H9 (cell line): ENCODE results near the gene GSG1L. TPM values are rescaled to one million over a fixed set of nuclear protein-coding genes. Genes with fewer than 3 reads are reported as not detected.

Experiments
- DNase-seq: peaks from one replicate; pipeline ENCODE4 v3.0.0-alpha.2; 2017
- H2AFZ ChIP-seq: one replicate; pipeline ENCODE4 v1.6.1; 2013; ENCODE audit warnings: mild to moderate bottlenecking, low read length, control low read depth, moderate library complexity
- H2AK5ac ChIP-seq: 2 replicates; pipeline ENCODE4 v1.6.1; 2013; ENCODE audit warnings: low read length, control low read depth, mixed read lengths; ENCODE audit not compliant: insufficient read length
- H2BK120ac ChIP-seq: one replicate; pipeline ENCODE4 v1.6.1; 2013; ENCODE audit warnings: low read depth, mild to moderate bottlenecking, low read length, control low read depth, inconsistent platforms; ENCODE audit not compliant: poor library complexity, severe bottlenecking
- H2BK12ac ChIP-seq: 2 replicates; pipeline ENCODE4 v1.6.1; 2013; ENCODE audit warnings: low read length, control low read depth, mixed read lengths, low read depth; ENCODE audit not compliant: insufficient read length
- H2BK15ac ChIP-seq: 2 replicates; pipeline ENCODE4 v1.6.1; 2013; ENCODE audit warnings: low read depth, low read length, control low read depth
- H2BK20ac ChIP-seq: one replicate; pipeline ENCODE4 v1.6.1; 2013; ENCODE audit warnings: low read depth, mild to moderate bottlenecking, low read length, control low read depth, inconsistent platforms; ENCODE audit not compliant: poor library complexity, severe bottlenecking
- H2BK5ac ChIP-seq: 2 replicates; pipeline ENCODE4 v1.6.1; 2013; ENCODE audit warnings: low read length, control low read depth, mixed read lengths; ENCODE audit not compliant: insufficient read length
- H3K14ac ChIP-seq: 2 replicates; pipeline ENCODE4 v1.6.1; 2013; ENCODE audit warnings: low read length, control low read depth; ENCODE audit not compliant: insufficient read depth
- H3K18ac ChIP-seq: 2 replicates; pipeline ENCODE4 v1.6.1; 2013; ENCODE audit warnings: low read depth, mild to moderate bottlenecking, mixed read lengths, low read length, control low read depth; ENCODE audit not compliant: insufficient read length
- H3K23ac ChIP-seq: 2 replicates; pipeline ENCODE4 v1.6.1; 2013; ENCODE audit warnings: low read length, control low read depth, mixed read lengths, low read depth; ENCODE audit not compliant: insufficient read length
- H3K23me2 ChIP-seq: 2 replicates; pipeline ENCODE4 v1.6.1; 2013; ENCODE audit warnings: low read depth, mild to moderate bottlenecking, mixed read lengths, low read length, control low read depth; ENCODE audit not compliant: insufficient read length, poor library complexity, severe bottlenecking
- H3K27ac ChIP-seq: 2 replicates; pipeline ENCODE4 v1.5.1; 2013; ENCODE audit warnings: low read length, control low read depth, mixed read lengths, low read depth; ENCODE audit not compliant: insufficient read length
- H3K27me3 ChIP-seq: 2 replicates; pipeline ENCODE4 v1.6.1; 2013; ENCODE audit warnings: low read length, control low read depth, inconsistent platforms; ENCODE audit not compliant: insufficient read depth
- H3K4ac ChIP-seq: 2 replicates; pipeline ENCODE4 v1.6.1; 2013; ENCODE audit warnings: low read depth, mild to moderate bottlenecking, control low read depth, inconsistent platforms, low read length, moderate library complexity
- H3K4me1 ChIP-seq: 2 replicates; pipeline ENCODE4 v1.6.1; 2013; ENCODE audit warnings: low read length, control low read depth, inconsistent platforms; ENCODE audit not compliant: insufficient read depth
- H3K4me2 ChIP-seq: 2 replicates; pipeline ENCODE4 v1.6.1; 2013; ENCODE audit warnings: low read length, control low read depth, mixed read lengths; ENCODE audit not compliant: insufficient read length, insufficient read depth
- H3K56ac ChIP-seq: 2 replicates; pipeline ENCODE4 v1.6.1; 2013; ENCODE audit warnings: low read depth, mild to moderate bottlenecking, mixed read lengths, low read length, control low read depth; ENCODE audit not compliant: insufficient read length
- H3K79me1 ChIP-seq: 2 replicates; pipeline ENCODE4 v1.6.1; 2013; ENCODE audit warnings: low read depth, mild to moderate bottlenecking, moderate library complexity, low read length, control low read depth, inconsistent platforms; ENCODE audit not compliant: insufficient read depth, poor library complexity, severe bottlenecking
- H3K79me2 ChIP-seq: 2 replicates; pipeline ENCODE4 v1.6.1; 2013; ENCODE audit warnings: low read length, control low read depth, inconsistent platforms; ENCODE audit not compliant: insufficient read depth
- H3K9ac ChIP-seq: 2 replicates; pipeline ENCODE4 v1.6.1; 2013; ENCODE audit warnings: low read length, control low read depth, mixed read lengths; ENCODE audit not compliant: insufficient read length; ENCODE audit errors: extremely low read depth
- H3K9me3 ChIP-seq: one replicate; pipeline ENCODE4 v1.6.1; 2013; ENCODE audit warnings: low read depth, low read length, inconsistent platforms; ENCODE audit not compliant: control insufficient read depth
- H3T11ph ChIP-seq: one replicate; pipeline ENCODE4 v1.6.1; 2013; ENCODE audit warnings: mild to moderate bottlenecking, low read length, control low read depth, inconsistent platforms
- H4K20me1 ChIP-seq: one replicate; pipeline ENCODE4 v1.6.1; 2013; ENCODE audit not compliant: control insufficient read depth, insufficient read length, insufficient read depth
- H4K5ac ChIP-seq: 2 replicates; pipeline ENCODE4 v1.6.1; 2013; ENCODE audit warnings: low read depth, mild to moderate bottlenecking, mixed read lengths, low read length, control low read depth; ENCODE audit not compliant: insufficient read length
- H4K8ac ChIP-seq: replicated peaks from 2 replicates; pipeline ENCODE4 v1.6.1; 2013; ENCODE audit warnings: low read length, control low read depth, mixed read lengths, low read depth; ENCODE audit not compliant: insufficient read length
- H4K91ac ChIP-seq: 2 replicates; pipeline ENCODE4 v1.6.1; 2013; ENCODE audit warnings: low read depth, mild to moderate bottlenecking, moderate library complexity, mixed read lengths, low read length, control low read depth; ENCODE audit not compliant: insufficient read length
- H3K27ac Mint-ChIP-seq, 3 experiments: 2 replicates in 2 of 3; 3 replicates in 1 of 3; pipeline ENCODE4 v1.8.0; 2020 to 2021; ENCODE audit warnings: mixed read lengths in 3 of 3, mild to moderate bottlenecking in 1 of 3, moderate library complexity in 1 of 3
- H3K27me3 Mint-ChIP-seq: 2 replicates; pipeline ENCODE4 v1.8.0; 2021; ENCODE audit warnings: low read depth, mild to moderate bottlenecking, moderate library complexity, mixed read lengths
- H3K36me3 Mint-ChIP-seq, 3 experiments: 2 replicates in 2 of 3; 3 replicates in 1 of 3; pipeline ENCODE4 v1.8.0; 2020 to 2021; ENCODE audit warnings: low read depth in 3 of 3, mixed read lengths in 3 of 3; ENCODE audit not compliant: insufficient read depth in 1 of 3
- H3K4me1 Mint-ChIP-seq, 2 experiments: 2 replicates each; pipeline ENCODE4 v1.8.0; 2020; ENCODE audit warnings: mixed read lengths in 2 of 2
- H3K4me3 Mint-ChIP-seq, 2 experiments: 2 replicates in 1 of 2; 3 replicates in 1 of 2; pipeline ENCODE4 v1.8.0; 2020 to 2021; ENCODE audit warnings: mild to moderate bottlenecking in 2 of 2, mixed read lengths in 2 of 2, moderate library complexity in 1 of 2
- H3K9me3 Mint-ChIP-seq, 2 experiments: 2 replicates in 1 of 2; 3 replicates in 1 of 2; pipeline ENCODE4 v1.8.0; 2020; ENCODE audit warnings: mild to moderate bottlenecking in 2 of 2, mixed read lengths in 2 of 2, moderate library complexity in 1 of 2
- CTCF ChIP-seq: fragments of 200-600 bp; sonication (generic); conservative IDR thresholded peaks from 3 replicates; pipeline ENCODE4 v1.8.0; 2021; ENCODE audit warnings: antibody characterized with exemption, mild to moderate bottlenecking
- WGBS: extraction: QIAGEN DNeasy Blood & Tissue Kit; methylation state at CpG from one replicate; pipeline ENCODE4 v1.1.7; 2013; ENCODE audit warnings: missing lambda C conversion rate, low lambda C conversion rate, mixed read lengths; ENCODE audit not compliant: insufficient read length; ENCODE audit errors: extremely low coverage; 5-methylcytosine and 5-hydroxymethylcytosine counted together
- total RNA-seq: library from RNA; stranded (reverse); gene quantifications from 2 replicates; pipeline ENCODE4 v1.2.1, GENCODE V29; 2021

The GSG1L gene
- total RNA-seq, 1 experiment from 2014 or later, result 0.35 TPM

- Histone ChIP-seq H3K4me1 (no peaks in the 10 kb centered on the region), H2AK5ac (no peak overlapping the region), H2BK20ac (no peak overlapping the region), H2BK120ac (no peak overlapping the region), H2BK12ac (no peak overlapping the region), H4K91ac (no peak overlapping the region), H4K5ac (no peak overlapping the region), H3K27me3 (no peaks in the 10 kb centered on the region), H3K14ac (no peak overlapping the region), H3K79me1 (no peaks in the 10 kb centered on the region), H3K4me2 (no peak overlapping the region), H3K27ac (no peak overlapping the region), H3T11ph (no peak overlapping the region), H3K9me3 (no peaks in the 10 kb centered on the region), H3K9ac (no peak overlapping the region), H2BK15ac (no peak overlapping the region), H3K79me2 (no peaks in the 10 kb centered on the region), H3K4ac (no peak overlapping the region), H3K23ac (no peak overlapping the region), H3K56ac (no peak overlapping the region), H4K20me1 (no peaks in the 10 kb centered on the region), H3K18ac (no peak overlapping the region), H4K8ac (no peak overlapping the region), H3K23me2 (no peaks in the 10 kb centered on the region), H2AFZ (no peak overlapping the region), H2BK5ac (no peak overlapping the region)
- H3K4me3 Mint-ChIP-seq, result no peak overlapping the region
- no CpG with 5 or more reads among the region's 9 CpGs for WGBS
- no peak overlapping the region for H3K27ac Mint-ChIP-seq
- TF ChIP-seq CTCF, result no peak
- H3K36me3 Mint-ChIP-seq, result no peaks in the 10 kb centered on the region; a peak in 1 of 7 replicates
- H3K27me3 Mint-ChIP-seq, result peaks cover 11% of the 10 kb centered on the region
- peaks cover 4 to 7% of the 10 kb centered on the region in 2 experiments for H3K9me3 Mint-ChIP-seq
- H3K4me1 Mint-ChIP-seq, result peaks cover 4 to 12% of the 10 kb centered on the region in 2 experiments; a peak in 3 of 4 replicates
- no peak for DNase-seq
These were observed 238.7 kb downstream of the GSG1L start for GRCh38 chr16:27824786-27825185.
